Measurements from ENCODE around the gene TIAM1. TPM values are rescaled to one million over a fixed set of nuclear protein-coding genes. Genes with fewer than 3 reads are reported as not detected.

Gene TIAM1
- total RNA-seq, 2 donors from 2014 or later: 4.5 to 15.2 TPM

- no peak for ATAC-seq (ENCODE audit: insufficient number of reproducible peaks, low FRiP score, low read depth)
These were observed 236.2 kb downstream of the TIAM1 start for GRCh38 chr21:31107871-31108270.

GRCh38 chr21:31107176-31107785 is 236.8 kb downstream of the TIAM1 start:
- no peak overlapping the region for H3K27ac ChIP-seq
- DNase-seq (ENCODE audit: low spot score): no peak
- H3K9me3 ChIP-seq: no peaks in the 10 kb centered on the region

More at GRCh38 chr21:31107871-31108270, 236.2 kb downstream of the TIAM1 start:
- no peak for DNase-seq (ENCODE audit: low spot score)
- no peak overlapping the region for H3K27ac ChIP-seq
- no peak for TF ChIP-seq CTCF (IDR thresholded peaks at IDR 0.05)
- no peaks in the 10 kb centered on the region for H3K36me3 ChIP-seq
- H3K4me3 ChIP-seq: no peak overlapping the region
- no peaks in the 10 kb centered on the region for H3K27me3 ChIP-seq (replicated peaks; ENCODE audit: insufficient read depth)
- H3K4me1 ChIP-seq (ENCODE audit: control insufficient read depth in 1 of 2, low read depth in 2 of 2): peaks cover 0 to 3% of the 10 kb centered on the region in 2 donors
- H3K9me3 ChIP-seq: no peaks in the 10 kb centered on the region

GRCh38 chr21:31103571-31104265 is 240.3 kb downstream of the TIAM1 start:
- no peak for ATAC-seq (ENCODE audit: insufficient number of reproducible peaks, low FRiP score, low read depth)
- no peak for TF ChIP-seq CTCF (IDR thresholded peaks at IDR 0.05)
- no peaks in the 10 kb centered on the region for H3K27me3 ChIP-seq (replicated peaks; ENCODE audit: insufficient read depth)
- no peak overlapping the region for H3K27ac ChIP-seq
- no peaks in the 10 kb centered on the region for H3K9me3 ChIP-seq
- DNase-seq (ENCODE audit: low spot score): no peak
- peaks cover 0 to 3% of the 10 kb centered on the region in 2 donors for H3K4me1 ChIP-seq (ENCODE audit: control insufficient read depth in 1 of 2, low read depth in 2 of 2)
- no peaks in the 10 kb centered on the region for H3K36me3 ChIP-seq
- H3K4me3 ChIP-seq: no peak overlapping the region

More at GRCh38 chr21:31107176-31107785, 236.8 kb downstream of the TIAM1 start:
- no peaks in the 10 kb centered on the region for H3K27me3 ChIP-seq (replicated peaks; ENCODE audit: insufficient read depth)
- no peaks in the 10 kb centered on the region for H3K36me3 ChIP-seq
- peaks cover 0 to 3% of the 10 kb centered on the region in 2 donors for H3K4me1 ChIP-seq (ENCODE audit: control insufficient read depth in 1 of 2, low read depth in 2 of 2)
- no peak for TF ChIP-seq CTCF (IDR thresholded peaks at IDR 0.05)
- no peak for ATAC-seq (ENCODE audit: insufficient number of reproducible peaks, low FRiP score, low read depth)
- H3K4me3 ChIP-seq: no peak overlapping the region

- Histone ChIP-seq H3K9me3 (no peaks in the 10 kb centered on the region), H3K4me1 (ENCODE audit: control insufficient read depth in 1 of 2, low read depth in 2 of 2) (peaks cover 0 to under 1% of the 10 kb centered on the region in 2 donors), H3K36me3 (no peaks in the 10 kb centered on the region), H3K27me3 (replicated peaks; ENCODE audit: insufficient read depth) (no peaks in the 10 kb centered on the region), H3K27ac (no peak overlapping the region), H3K4me3 (no peak overlapping the region)
- DNase-seq (ENCODE audit: low spot score) (no peak), ATAC-seq (ENCODE audit: insufficient number of reproducible peaks, low FRiP score, low read depth) (no peak)
- no peak for TF ChIP-seq CTCF (IDR thresholded peaks at IDR 0.05)
These were observed 240.9 kb downstream of the TIAM1 start for GRCh38 chr21:31103163-31103562.

- Histone ChIP-seq H3K27me3 (replicated peaks; ENCODE audit: insufficient read depth) (no peaks in the 10 kb centered on the region), H3K27ac (no peak overlapping the region), H3K4me1 (ENCODE audit: control insufficient read depth in 1 of 2, low read depth in 2 of 2) (no peaks in the 10 kb centered on the region), H3K4me3 (no peak overlapping the region), H3K36me3 (no peaks in the 10 kb centered on the region), H3K9me3 (no peaks in the 10 kb centered on the region)
- DNase-seq (ENCODE audit: low spot score) (no peak), ATAC-seq (ENCODE audit: insufficient number of reproducible peaks, low FRiP score, low read depth) (no peak)
- TF ChIP-seq CTCF (IDR thresholded peaks at IDR 0.05): no peak
These were observed 244.9 kb downstream of the TIAM1 start for GRCh38 chr21:31099122-31099521.

Data from thoracic aorta (tissue), 2 donors.